Vagina (tissue), 2 donors: ENCODE data around the gene BTC. TPM values are rescaled to one million over a fixed set of nuclear protein-coding genes. Genes with fewer than 3 reads are reported as not detected.

Experiments used
- DNase-seq, 2 donors: peaks; one replicate each; pipeline ENCODE4 v3.0.0-alpha.2; 2017; ENCODE audit errors: extremely low spot score in 2 of 2
- H3K27ac ChIP-seq: fragments of 200-600 bp; sonication (generic); one replicate; pipeline ENCODE4 v1.5.1; 2019
- H3K27me3 ChIP-seq: fragments of 200-600 bp; sonication (generic); one replicate; pipeline ENCODE4 v1.5.1; 2019
- H3K36me3 ChIP-seq, 2 donors: fragments of 200-600 bp; sonication (generic); one replicate each; pipeline ENCODE4 v1.5.1; 2017 to 2019
- H3K4me1 ChIP-seq: fragments of 200-600 bp; sonication (generic); one replicate; pipeline ENCODE4 v1.5.1; 2019
- H3K4me3 ChIP-seq, 2 donors: fragments of 200-600 bp; sonication (generic); 1 replicate in 1 of 2; 2 replicates in 1 of 2; pipeline ENCODE4 v1.5.1; 2016 to 2019
- H3K9me3 ChIP-seq: fragments of 200-600 bp; sonication (generic); one replicate; pipeline ENCODE4 v1.5.1; 2019
- CTCF ChIP-seq, 3 experiments: fragments of 450-650 bp in 2 of 3; fragments of 200-600 bp in 1 of 3; sonication (generic) in 1 of 3; IDR thresholded peaks; one replicate each; pipeline ENCODE4 v1.5.1; 2017 to 2019; ENCODE audit warnings: antibody characterized with exemption in 3 of 3, mild to moderate bottlenecking in 2 of 3, moderate library complexity in 2 of 3
- POLR2A ChIP-seq, 2 donors: fragments of 450-650 bp; IDR thresholded peaks; one replicate each; pipeline ENCODE4 v1.6.1; 2017; ENCODE audit warnings: antibody characterized with exemption in 2 of 2, mild to moderate bottlenecking in 2 of 2, moderate library complexity in 2 of 2
- POLR2AphosphoS5 ChIP-seq, 2 donors: sonication (generic); formaldehyde crosslinking; IDR thresholded peaks; one replicate each; pipeline ENCODE4 v1.9.0; 2017; ENCODE audit warnings: antibody characterized with exemption in 2 of 2, mild to moderate bottlenecking in 2 of 2, low read depth in 1 of 2; ENCODE audit not compliant: insufficient read depth in 1 of 2
- intact Hi-C: fragments of 100-400 bp; cut with DNase I; formaldehyde crosslinking; loops from one replicate; pipeline ENCODE4 v1.15.1; 2023
- total RNA-seq: library from RNA; depleted of rRNA; stranded (reverse); fragments of >200 nt; gene quantifications from one replicate; pipeline ENCODE4 v1.2.3, GENCODE V29; 2016

The BTC gene
- 0.74 TPM for total RNA-seq

- peak within 1 kb of the TSS; percentile 62 for H3K27ac ChIP-seq
- peaks cover 15% of the 10 kb centered on the region for H3K4me1 ChIP-seq
- no peak for DNase-seq
- intact Hi-C loops: no loop called here
- no peaks in the 10 kb centered on the region for H3K36me3 ChIP-seq
- peak within 1 kb of the TSS; percentile 52 to 56 for H3K4me3 ChIP-seq
- no peaks in the 10 kb centered on the region for H3K27me3 ChIP-seq
- TF ChIP-seq CTCF (IDR thresholded peaks at IDR 0.05): no peak
- no peak for TF ChIP-seq POLR2A (IDR thresholded peaks at IDR 0.05)
- no peak for TF ChIP-seq POLR2AphosphoS5 (IDR thresholded peaks at IDR 0.05; ENCODE audit: insufficient read depth in 1 of 2, low read depth in 1 of 2)
- no peaks in the 10 kb centered on the region for H3K9me3 ChIP-seq
Measured at GRCh38 chr4:74794382-74795010, at the start of gene BTC. Gene BTC, minus strand, starts transcription at chr4:74794523. Its CDS starts 198 bp downstream, at chr4:74794325.

GRCh38 chr4:74840936-74841509 is 46.7 kb upstream of the BTC start:
- Histone ChIP-seq H3K36me3 (no peaks in the 10 kb centered on the region), H3K4me3 (no peak overlapping the region), H3K4me1 (no peaks in the 10 kb centered on the region), H3K9me3 (no peaks in the 10 kb centered on the region), H3K27me3 (no peaks in the 10 kb centered on the region), H3K27ac (no peak overlapping the region)
- DNase-seq: no peak
- intact Hi-C loops: no loop called here
- no peak for TF ChIP-seq CTCF (IDR thresholded peaks at IDR 0.05)
- no peak for TF ChIP-seq POLR2A (IDR thresholded peaks at IDR 0.05)

- Histone ChIP-seq H3K4me1 (no peaks in the 10 kb centered on the region), H3K27me3 (no peaks in the 10 kb centered on the region), H3K4me3 (no peak overlapping the region), H3K36me3 (no peaks in the 10 kb centered on the region), H3K27ac (no peak overlapping the region), H3K9me3 (no peaks in the 10 kb centered on the region)
- no peak for DNase-seq
- intact Hi-C loops: no loop called here
- TF ChIP-seq POLR2A (IDR thresholded peaks at IDR 0.05): no peak
- TF ChIP-seq POLR2AphosphoS5 (IDR thresholded peaks at IDR 0.05; ENCODE audit: insufficient read depth in 1 of 2, low read depth in 1 of 2): no peak
- TF ChIP-seq CTCF (IDR thresholded peaks at IDR 0.05): no peak
Measured at GRCh38 chr4:74838746-74839370, 44.5 kb upstream of the BTC start.

- no peaks in the 10 kb centered on the region for H3K4me1 ChIP-seq
- DNase-seq: no peak
- H3K4me3 ChIP-seq: no peak overlapping the region
- intact Hi-C loops: no loop called here
- H3K36me3 ChIP-seq: no peaks in the 10 kb centered on the region
- H3K9me3 ChIP-seq: no peaks in the 10 kb centered on the region
- no peaks in the 10 kb centered on the region for H3K27me3 ChIP-seq
- TF ChIP-seq POLR2A (IDR thresholded peaks at IDR 0.05) (no peak), CTCF (IDR thresholded peaks at IDR 0.05) (no peak), POLR2AphosphoS5 (IDR thresholded peaks at IDR 0.05; ENCODE audit: insufficient read depth in 1 of 2, low read depth in 1 of 2) (no peak)
- H3K27ac ChIP-seq: no peak overlapping the region
Measured at GRCh38 chr4:74830928-74831327, 36.6 kb upstream of the BTC start.

- no peak overlapping the region for H3K27ac ChIP-seq
- H3K36me3 ChIP-seq: no peaks in the 10 kb centered on the region
- no peaks in the 10 kb centered on the region for H3K27me3 ChIP-seq
- TF ChIP-seq POLR2AphosphoS5 (IDR thresholded peaks at IDR 0.05; ENCODE audit: insufficient read depth in 1 of 2, low read depth in 1 of 2) (no peak), CTCF (IDR thresholded peaks at IDR 0.05) (no peak), POLR2A (IDR thresholded peaks at IDR 0.05) (no peak)
- no peak for DNase-seq
- intact Hi-C loops: no loop called here
- H3K4me1 ChIP-seq: no peaks in the 10 kb centered on the region
- no peaks in the 10 kb centered on the region for H3K9me3 ChIP-seq
- no peak overlapping the region for H3K4me3 ChIP-seq
Measured at GRCh38 chr4:74823194-74823593, 28.9 kb upstream of the BTC start.
